Left ventricle myocardium inferior (tissue), 1 donor: ENCODE results near the gene ZNF41. TPM values are rescaled to one million over a fixed set of nuclear protein-coding genes. Genes with fewer than 3 reads are reported as not detected.

Experiments
- DNase-seq: peaks from one replicate; pipeline ENCODE4 v3.0.0-alpha.2; 2020
- H3K27ac ChIP-seq: fragments of 200-600 bp; replicated peaks from 2 replicates; pipeline ENCODE4 v1.8.0; 2021
- H3K27me3 ChIP-seq: fragments of 200-600 bp; 2 replicates; pipeline ENCODE4 v1.8.0; 2021; ENCODE audit warnings: low read depth
- H3K36me3 ChIP-seq: fragments of 200-600 bp; 2 replicates; pipeline ENCODE4 v1.8.0; 2021
- H3K4me1 ChIP-seq: fragments of 200-600 bp; 2 replicates; pipeline ENCODE4 v1.8.0; 2021
- H3K4me3 ChIP-seq: fragments of 200-600 bp; 2 replicates; pipeline ENCODE4 v1.8.0; 2021; ENCODE audit warnings: mild to moderate bottlenecking, moderate library complexity
- H3K9me3 ChIP-seq: fragments of 200-600 bp; replicated peaks from 2 replicates; pipeline ENCODE4 v1.8.0; 2021
- intact Hi-C: fragments of 100-400 bp; cut with micrococcal nuclease; formaldehyde crosslinking; loops from one replicate; pipeline ENCODE4 v1.11.0; 2022
- total RNA-seq: library from RNA; stranded (reverse); fragmentation: NEBNext Ultra II Directional; extraction: Animal tissue kit (Norgen Biotek cat#: 25700); gene quantifications from one replicate; pipeline ENCODE4 v1.2.1, GENCODE V29; 2021
- TF ChIP-seq, protein P1 (sequence below): fragments of 200-600 bp; IDR thresholded peaks from 2 replicates; pipeline ENCODE4 v1.8.0; 2021; ENCODE audit warnings: antibody characterized with exemption, mild to moderate bottlenecking, borderline replicate concordance
- donor health status: DM: no; HTN: yes; CAD: no; lungs with severe emphysema.

Gene ZNF41
- total RNA-seq, 1 donor from 2014 or later, result 16.1 TPM

DNA sequence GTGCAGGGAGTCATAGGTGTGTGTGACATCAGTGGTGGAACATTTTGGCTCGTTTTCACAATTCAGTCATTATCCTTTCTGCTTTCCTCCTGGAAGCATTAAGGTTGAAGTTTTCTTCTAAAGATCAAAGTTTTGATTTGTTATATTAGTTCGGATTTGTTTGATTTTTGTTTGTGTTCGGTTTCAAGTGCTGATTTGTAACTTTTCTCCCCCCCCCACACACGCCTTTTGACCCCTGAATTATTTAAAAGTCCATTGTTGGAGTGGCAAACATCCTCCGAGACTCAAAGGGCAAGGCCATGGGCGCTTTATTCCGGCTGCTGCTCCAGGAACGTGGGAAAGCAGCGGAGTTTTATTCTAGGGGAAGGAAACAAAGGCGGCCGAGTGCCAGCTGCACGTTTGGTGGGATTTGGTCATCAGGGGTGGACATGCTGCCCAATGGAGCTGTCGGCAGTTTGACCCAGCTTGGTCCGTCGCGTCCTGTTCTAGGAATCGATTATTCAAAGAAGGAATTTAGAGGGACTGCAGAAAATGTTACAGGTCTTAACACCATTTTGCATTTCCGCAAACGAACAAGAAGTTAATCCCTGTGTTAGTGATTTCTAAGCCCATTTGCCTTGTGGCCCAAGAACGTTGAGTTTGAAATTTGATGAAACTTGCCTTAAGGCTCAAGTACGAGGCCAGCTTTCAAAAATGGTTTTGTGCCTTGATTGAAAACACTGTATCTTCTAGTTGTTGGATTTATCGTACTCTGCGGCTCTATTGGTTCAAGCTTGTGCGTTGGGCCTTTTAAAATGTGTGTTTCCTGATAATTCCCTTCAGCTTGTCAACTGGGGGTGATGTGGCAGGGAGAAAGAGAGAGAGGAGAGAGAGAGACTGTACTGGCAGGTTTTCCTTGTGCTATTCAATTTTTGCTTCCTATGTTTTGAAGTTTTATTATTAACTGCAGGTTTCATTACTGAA lies 565 bp upstream of the ZNF41 start:
- intact Hi-C loops, result no loop called here
- no peaks in the 10 kb centered on the region for H3K27me3 ChIP-seq
- peak overlapping the region; percentile 98 for H3K27ac ChIP-seq
- TF ChIP-seq, protein P1, sequence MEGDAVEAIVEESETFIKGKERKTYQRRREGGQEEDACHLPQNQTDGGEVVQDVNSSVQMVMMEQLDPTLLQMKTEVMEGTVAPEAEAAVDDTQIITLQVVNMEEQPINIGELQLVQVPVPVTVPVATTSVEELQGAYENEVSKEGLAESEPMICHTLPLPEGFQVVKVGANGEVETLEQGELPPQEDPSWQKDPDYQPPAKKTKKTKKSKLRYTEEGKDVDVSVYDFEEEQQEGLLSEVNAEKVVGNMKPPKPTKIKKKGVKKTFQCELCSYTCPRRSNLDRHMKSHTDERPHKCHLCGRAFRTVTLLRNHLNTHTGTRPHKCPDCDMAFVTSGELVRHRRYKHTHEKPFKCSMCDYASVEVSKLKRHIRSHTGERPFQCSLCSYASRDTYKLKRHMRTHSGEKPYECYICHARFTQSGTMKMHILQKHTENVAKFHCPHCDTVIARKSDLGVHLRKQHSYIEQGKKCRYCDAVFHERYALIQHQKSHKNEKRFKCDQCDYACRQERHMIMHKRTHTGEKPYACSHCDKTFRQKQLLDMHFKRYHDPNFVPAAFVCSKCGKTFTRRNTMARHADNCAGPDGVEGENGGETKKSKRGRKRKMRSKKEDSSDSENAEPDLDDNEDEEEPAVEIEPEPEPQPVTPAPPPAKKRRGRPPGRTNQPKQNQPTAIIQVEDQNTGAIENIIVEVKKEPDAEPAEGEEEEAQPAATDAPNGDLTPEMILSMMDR, result no peak
- no peaks in the 10 kb centered on the region for H3K36me3 ChIP-seq
- H3K9me3 ChIP-seq, result no peaks in the 10 kb centered on the region
- H3K4me1 ChIP-seq, result peaks cover 16% of the 10 kb centered on the region
- H3K4me3 ChIP-seq, result peak overlapping the region; percentile 81
- peak; percentile 21 for DNase-seq

GRCh38 chrX:47482065-47482511 lies 934 bp downstream of the ZNF41 start:
- Histone ChIP-seq H3K4me3 (peak overlapping the region; percentile 81), H3K27me3 (no peaks in the 10 kb centered on the region)

DNA sequence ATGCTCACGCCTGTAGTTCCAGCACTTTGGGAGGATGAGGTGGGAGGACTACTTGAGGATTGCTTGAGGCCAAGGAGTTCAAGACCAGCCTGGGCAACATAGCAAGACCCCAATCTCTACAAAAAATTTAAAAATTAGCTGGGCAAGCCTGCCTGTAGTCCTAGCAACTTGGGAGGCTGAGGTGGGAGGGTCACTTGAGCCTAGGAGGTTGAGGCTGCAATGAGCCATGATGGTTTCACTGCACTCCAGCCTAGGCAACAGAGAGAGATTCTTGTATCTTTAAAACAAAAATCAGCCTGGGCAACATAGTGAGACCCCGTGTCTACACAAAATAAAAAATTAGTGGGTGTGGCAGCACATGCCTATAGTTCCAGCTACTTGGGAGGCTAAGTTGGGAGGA lies 1.9 kb downstream of the ZNF41 start:
- TF ChIP-seq, protein P1, result no peak
- H3K4me3 ChIP-seq, result no peak overlapping the region
- H3K27ac ChIP-seq, result no peak overlapping the region
- intact Hi-C loops, result no loop called here
- no peaks in the 10 kb centered on the region for H3K27me3 ChIP-seq
- peaks cover 16% of the 10 kb centered on the region for H3K4me1 ChIP-seq
- DNase-seq, result no peak
- no peaks in the 10 kb centered on the region for H3K36me3 ChIP-seq
- H3K9me3 ChIP-seq, result no peaks in the 10 kb centered on the region

More at GRCh38 chrX:47482065-47482511, 934 bp downstream of the ZNF41 start:
- Histone ChIP-seq H3K27ac (peak overlapping the region; percentile 98), H3K4me1 (peaks cover 16% of the 10 kb centered on the region), H3K36me3 (no peaks in the 10 kb centered on the region), H3K9me3 (no peaks in the 10 kb centered on the region)
- DNase-seq, result no peak
- intact Hi-C loops, result no loop called here
- TF ChIP-seq, protein P1, result no peak

- no peaks in the 10 kb centered on the region for H3K36me3 ChIP-seq
- no peaks in the 10 kb centered on the region for H3K9me3 ChIP-seq
- H3K27me3 ChIP-seq, result no peaks in the 10 kb centered on the region
- TF ChIP-seq, protein P1, result no peak
- no peak overlapping the region for H3K4me3 ChIP-seq
- intact Hi-C loops, result no loop called here
- H3K27ac ChIP-seq, result no peak overlapping the region
- peaks cover 16% of the 10 kb centered on the region for H3K4me1 ChIP-seq
- DNase-seq, result no peak
Observed at GRCh38 chrX:47480576-47480975, 2.4 kb downstream of the ZNF41 start.

DNA sequence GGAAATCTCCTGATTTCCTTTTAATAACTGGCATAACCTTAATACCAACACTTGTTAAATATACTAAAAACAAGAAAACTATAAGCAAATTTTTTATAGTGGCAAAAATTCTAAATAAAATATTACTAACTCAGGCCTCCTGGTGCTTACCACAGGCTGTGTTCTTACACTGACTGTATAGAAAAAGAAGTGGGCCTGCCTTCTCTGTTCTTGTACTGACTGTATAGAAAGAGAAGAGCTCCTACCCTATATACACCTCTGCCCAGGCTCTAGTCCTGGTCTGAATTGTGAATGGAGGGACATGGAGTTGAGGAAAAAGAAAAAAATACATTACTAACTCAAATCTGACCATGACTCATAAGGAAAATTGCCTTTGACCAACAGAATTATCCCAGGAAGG lies 7.5 kb downstream of the ZNF41 start:
- no peak overlapping the region for H3K27ac ChIP-seq

More for the DNA sequence above, 7.5 kb downstream of the ZNF41 start:
- Histone ChIP-seq H3K4me1 (no peaks in the 10 kb centered on the region), H3K27me3 (no peaks in the 10 kb centered on the region), H3K36me3 (no peaks in the 10 kb centered on the region), H3K9me3 (no peaks in the 10 kb centered on the region), H3K4me3 (no peak overlapping the region)
- intact Hi-C loops, result no loop called here
- no peak for DNase-seq
- TF ChIP-seq, protein P1, result no peak
